Placental epithelial cell (primary cell): ENCODE results near the gene KLRC4. TPM values are rescaled to one million over a fixed set of nuclear protein-coding genes. Genes with fewer than 3 reads are reported as not detected.

Source experiments
- total RNA-seq: library from RNA; depleted of rRNA; stranded (reverse); fragments of >200 nt; gene quantifications from 2 replicates; pipeline ENCODE4 v1.2.3, GENCODE V29; 2012

KLRC4 gene, protein sequence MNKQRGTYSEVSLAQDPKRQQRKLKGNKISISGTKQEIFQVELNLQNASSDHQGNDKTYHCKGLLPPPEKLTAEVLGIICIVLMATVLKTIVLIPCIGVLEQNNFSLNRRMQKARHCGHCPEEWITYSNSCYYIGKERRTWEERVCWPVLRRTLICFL
- 1.2 TPM in 1 of 2 replicates, not detected in the other for total RNA-seq

GRCh38 chr12:10409392-10409791 lies at the start of gene KLRC4:
Gene KLRC4, minus strand, starts transcription at chr12:10409757. Its CDS starts 182 bp downstream, at chr12:10409575.

GRCh38 chr12:10453156-10453555 lies 43.6 kb upstream of the KLRC4 start, which contains the start of gene KLRC1:
Gene KLRC1, minus strand, starts transcription at chr12:10453377. Its CDS starts 2,221 bp downstream, at chr12:10451156.

DNA sequence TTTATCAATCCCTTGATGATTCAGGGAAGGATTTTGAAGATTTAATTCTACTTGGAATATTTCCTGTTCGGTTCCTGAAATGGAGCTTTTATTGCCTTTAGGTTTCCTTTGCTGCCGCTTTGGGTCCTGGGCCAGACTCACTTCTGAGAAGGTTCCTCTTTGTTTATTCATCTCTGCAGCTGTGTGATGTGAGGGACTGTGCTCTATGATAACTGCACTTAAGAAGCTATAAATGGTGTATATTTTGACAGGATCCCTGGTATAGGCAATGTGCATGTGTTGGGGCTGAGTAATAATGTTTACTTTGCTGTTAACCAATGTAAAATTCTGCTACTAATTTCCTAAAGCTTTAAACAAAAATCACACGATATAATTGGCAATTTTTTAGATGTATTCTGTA lies 26.3 kb upstream of the KLRC4 start, which contains the start of gene KLRC2:
Gene KLRC2, minus strand, starts transcription at position 195 of the 400 bp plus-strand sequence. Its CDS starts 24 bp downstream, at position 171.

GRCh38 chr12:10420334-10420733 lies 10.8 kb upstream of the KLRC4 start, which contains the start of gene KLRC3:
Gene KLRC3, minus strand, starts transcription at chr12:10420595. Its CDS starts 45 bp downstream, at chr12:10420550.

DNA sequence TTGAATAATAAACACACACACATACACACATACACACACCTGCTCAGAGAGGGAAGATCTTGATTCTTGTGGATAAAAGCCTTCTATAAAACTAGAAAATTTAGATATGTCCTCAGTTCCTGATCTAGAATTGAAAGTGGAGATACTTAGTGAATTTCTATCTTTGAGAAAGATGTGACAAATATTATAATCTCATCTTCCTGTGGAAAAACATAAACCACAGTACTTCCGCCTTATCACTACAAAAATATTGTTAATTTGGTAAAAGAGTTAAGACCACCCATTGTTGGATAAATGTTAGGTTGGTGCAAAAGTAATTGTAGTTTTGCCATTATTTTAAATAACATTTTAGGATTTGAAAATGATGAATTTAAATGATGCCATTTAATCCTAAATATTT lies 19.7 kb downstream of the KLRC4 start, which contains the start of gene KLRK1:
Gene KLRK1, minus strand, starts transcription at position 138 of the 400 bp plus-strand sequence. CDS start 1,231 bp downstream, outside the sequence.

Other genes starting within 250 kb of the KLRC4 start
- not detected in 2 replicates for gene OLR1, start 237.6 kb downstream of the KLRC4 start, total RNA-seq
- gene TMEM52B, start 230.7 kb downstream of the KLRC4 start, total RNA-seq = 0.39 and 1.5 TPM in 2 replicates
- gene GABARAPL1, start 196.9 kb downstream of the KLRC4 start, total RNA-seq = 66.9 and 115 TPM in 2 replicates
- gene KLRD1, start 101.9 kb downstream of the KLRC4 start, total RNA-seq = 0.43 and 1.6 TPM in 2 replicates
- 0.43 and 2.0 TPM in 2 replicates for gene KLRK1, start 19.7 kb downstream of the KLRC4 start, total RNA-seq
- gene KLRC3, start 10.8 kb upstream of the KLRC4 start, total RNA-seq = 0.33 and 1.2 TPM in 2 replicates
- 1.6 TPM in 1 of 2 replicates, not detected in the other for gene KLRC2, start 26.3 kb upstream of the KLRC4 start, total RNA-seq
- 0.39 TPM in 1 of 2 replicates, not detected in the other for gene KLRC1, start 43.6 kb upstream of the KLRC4 start, total RNA-seq
- gene EIF2S3B, start 96.1 kb upstream of the KLRC4 start, total RNA-seq = 1.2 and 8.7 TPM in 2 replicates
- gene MAGOHB, start 203.9 kb upstream of the KLRC4 start, total RNA-seq = 12.5 and 20.0 TPM in 2 replicates